Measurements from ENCODE around the gene LYL1.

- no peak for TF ChIP-seq CTCF (IDR thresholded peaks at IDR 0.05)
- TF ChIP-seq POLR2A (IDR thresholded peaks at IDR 0.05) = no peak
- no peak for TF ChIP-seq EP300 (IDR thresholded peaks at IDR 0.05)
These were observed 19.1 kb upstream of the LYL1 start for GRCh38 chr19:13121551-13122274.
